ENCODE results near the gene SEMA5B.

SEMA5B gene

GRCh38 chr3:123038751-123039150 lies 11.2 kb upstream of the SEMA5B start:
- TF ChIP-seq RAD21 (IDR thresholded peaks at IDR 0.05; ENCODE audit: low read depth) (no peak), REST (IDR thresholded peaks at IDR 0.05; ENCODE audit: low read depth) (no peak), TEAD4 (IDR thresholded peaks at IDR 0.05) (no peak), TCF12 (IDR thresholded peaks at IDR 0.05; ENCODE audit: low read depth) (no peak)

- TF ChIP-seq CREB1 (IDR thresholded peaks at IDR 0.05; ENCODE audit: low read depth) (no peak), TCF12 (IDR thresholded peaks at IDR 0.05; ENCODE audit: low read depth) (no peak), YY1 (IDR thresholded peaks at IDR 0.05; ENCODE audit: low read depth) (no peak), REST (IDR thresholded peaks at IDR 0.05; ENCODE audit: low read depth) (no peak), EGR1 (IDR thresholded peaks at IDR 0.05) (no peak), EP300 (IDR thresholded peaks at IDR 0.05; ENCODE audit: borderline replicate concordance) (no peak), USF1 (IDR thresholded peaks at IDR 0.05) (no peak), NFIC (IDR thresholded peaks at IDR 0.05) (no peak), FOXM1 (IDR thresholded peaks at IDR 0.05; ENCODE audit: borderline replicate concordance, low read depth) (no peak), MAX (IDR thresholded peaks at IDR 0.05) (no peak), CEBPB (IDR thresholded peaks at IDR 0.05) (no peak), ZBTB7A (IDR thresholded peaks at IDR 0.05; ENCODE audit: low read depth) (no peak), TEAD4 (IDR thresholded peaks at IDR 0.05) (no peak), RAD21 (IDR thresholded peaks at IDR 0.05; ENCODE audit: low read depth) (no peak), TAF1 (IDR thresholded peaks at IDR 0.05; ENCODE audit: low read depth) (no peak)
These were observed 9.4 kb upstream of the SEMA5B start for GRCh38 chr3:123037015-123037375.

GRCh38 chr3:123036352-123037014 lies 8.9 kb upstream of the SEMA5B start:
- TF ChIP-seq EGR1 (IDR thresholded peaks at IDR 0.05) (no peak), NFIC (IDR thresholded peaks at IDR 0.05) (no peak), REST (IDR thresholded peaks at IDR 0.05; ENCODE audit: low read depth) (no peak), ZBTB7A (IDR thresholded peaks at IDR 0.05; ENCODE audit: low read depth) (no peak), EP300 (IDR thresholded peaks at IDR 0.05; ENCODE audit: borderline replicate concordance) (no peak), RAD21 (IDR thresholded peaks at IDR 0.05; ENCODE audit: low read depth) (no peak), CEBPB (IDR thresholded peaks at IDR 0.05) (no peak), MAX (IDR thresholded peaks at IDR 0.05) (no peak), FOXM1 (IDR thresholded peaks at IDR 0.05; ENCODE audit: borderline replicate concordance, low read depth) (no peak), USF1 (IDR thresholded peaks at IDR 0.05) (no peak), CREB1 (IDR thresholded peaks at IDR 0.05; ENCODE audit: low read depth) (no peak), YY1 (IDR thresholded peaks at IDR 0.05; ENCODE audit: low read depth) (no peak), TEAD4 (IDR thresholded peaks at IDR 0.05) (no peak)

- TF ChIP-seq NFIC (IDR thresholded peaks at IDR 0.05) (no peak), USF1 (IDR thresholded peaks at IDR 0.05) (no peak), TEAD4 (IDR thresholded peaks at IDR 0.05) (no peak), EGR1 (IDR thresholded peaks at IDR 0.05) (no peak), TCF12 (IDR thresholded peaks at IDR 0.05; ENCODE audit: low read depth) (no peak), RAD21 (IDR thresholded peaks at IDR 0.05; ENCODE audit: low read depth) (no peak), REST (IDR thresholded peaks at IDR 0.05; ENCODE audit: low read depth) (no peak), CEBPB (IDR thresholded peaks at IDR 0.05) (no peak), FOXM1 (IDR thresholded peaks at IDR 0.05; ENCODE audit: borderline replicate concordance, low read depth) (no peak), CREB1 (IDR thresholded peaks at IDR 0.05; ENCODE audit: low read depth) (no peak), EP300 (IDR thresholded peaks at IDR 0.05; ENCODE audit: borderline replicate concordance) (no peak), MAX (IDR thresholded peaks at IDR 0.05) (no peak), TAF1 (IDR thresholded peaks at IDR 0.05; ENCODE audit: low read depth) (no peak), YY1 (IDR thresholded peaks at IDR 0.05; ENCODE audit: low read depth) (no peak), ZBTB7A (IDR thresholded peaks at IDR 0.05; ENCODE audit: low read depth) (no peak)
These were observed 7.4 kb upstream of the SEMA5B start for GRCh38 chr3:123034996-123035395.

Data from Ishikawa (cell line).